ENCODE results near the gene USP40. TPM values are rescaled to one million over a fixed set of nuclear protein-coding genes. Genes with fewer than 3 reads are reported as not detected.

The USP40 gene
- total and polyA plus RNA-seq, 4 experiments from 2014 or later = 4.4 to 21.6 (median 11.7) TPM

Other genes starting within 250 kb of the USP40 start
- gene DGKD, start 212.3 kb downstream of the USP40 start, total RNA-seq = 100 to 1,000 TPM; 129 to 136 TPM
- gene DGKD, start 212.3 kb downstream of the USP40 start, polyA plus RNA-seq = 10 to 100 TPM in 1 of 2 donors, 1 to 10 TPM in 1; 8.9 to 28.1 TPM
- not detected for gene UGT1A8, start 50.9 kb upstream of the USP40 start, total RNA-seq
- gene UGT1A8, start 50.9 kb upstream of the USP40 start, polyA plus RNA-seq = not detected
- not detected for gene UGT1A10, start 69.7 kb upstream of the USP40 start, total RNA-seq
- not detected for gene UGT1A10, start 69.7 kb upstream of the USP40 start, polyA plus RNA-seq
- not detected for gene UGT1A9, start 105.1 kb upstream of the USP40 start, total RNA-seq
- not detected for gene UGT1A9, start 105.1 kb upstream of the USP40 start, polyA plus RNA-seq
- not detected for gene UGT1A7, start 115.1 kb upstream of the USP40 start, total RNA-seq
- not detected for gene UGT1A7, start 115.1 kb upstream of the USP40 start, polyA plus RNA-seq
- gene UGT1A6, start 126.1 kb upstream of the USP40 start, total RNA-seq = not detected
- gene UGT1A6, start 126.1 kb upstream of the USP40 start, polyA plus RNA-seq = not detected
- gene UGT1A5, start 146.1 kb upstream of the USP40 start, total RNA-seq = not detected
- gene UGT1A5, start 146.1 kb upstream of the USP40 start, polyA plus RNA-seq = not detected
- gene UGT1A4, start 152.0 kb upstream of the USP40 start, total RNA-seq = not detected
- gene UGT1A4, start 152.0 kb upstream of the USP40 start, polyA plus RNA-seq = not detected
- gene UGT1A3, start 162.3 kb upstream of the USP40 start, total RNA-seq = not detected
- not detected for gene UGT1A3, start 162.3 kb upstream of the USP40 start, polyA plus RNA-seq
- not detected for gene UGT1A1, start 193.5 kb upstream of the USP40 start, total RNA-seq
- not detected for gene UGT1A1, start 193.5 kb upstream of the USP40 start, polyA plus RNA-seq
- gene MROH2A, start 211.5 kb upstream of the USP40 start, total RNA-seq = not detected
- gene MROH2A, start 211.5 kb upstream of the USP40 start, polyA plus RNA-seq = not detected